ENCODE data around the gene GRB14. TPM values are rescaled to one million over a fixed set of nuclear protein-coding genes. Genes with fewer than 3 reads are reported as not detected.

GRB14 gene
- total RNA-seq, 1 donor from 2014 or later = not detected

DNA sequence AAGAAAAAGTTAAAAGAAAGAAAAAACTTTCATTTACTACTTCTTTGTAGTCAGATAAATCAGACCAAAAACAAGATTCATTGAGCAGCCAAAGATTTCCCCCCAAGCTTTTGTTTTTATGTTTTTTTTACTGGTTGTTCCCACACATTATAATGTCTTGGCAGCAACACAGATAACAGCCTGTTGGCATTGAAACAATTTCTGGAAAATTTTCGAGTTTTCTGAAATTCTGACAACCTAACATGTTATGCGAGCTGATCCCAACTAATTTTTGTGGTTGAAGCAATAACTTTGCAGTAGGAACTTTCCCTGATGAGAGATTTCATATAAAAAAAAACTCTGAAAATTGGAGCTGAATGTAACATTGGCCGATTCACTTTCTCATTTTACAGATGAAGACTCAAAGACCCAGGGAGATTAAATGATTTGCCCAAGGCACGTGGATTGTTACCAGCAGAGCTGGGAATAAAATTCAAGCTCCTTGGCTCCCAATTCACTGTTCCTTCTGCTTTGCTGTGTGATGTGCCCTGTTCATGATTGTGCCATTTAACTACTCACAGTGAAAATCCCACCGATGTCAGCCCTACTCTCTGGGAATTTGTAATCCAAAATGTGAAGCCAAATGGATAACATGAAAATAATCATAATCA is 167.5 kb downstream of the GRB14 start:
- Mint-ChIP-seq H3K4me1 (ENCODE audit: low read depth) (no peaks in the 10 kb centered on the region), H3K27ac (no peak overlapping the region), H3K27me3 (ENCODE audit: low read depth) (no peaks in the 10 kb centered on the region), H3K36me3 (ENCODE audit: low read depth) (no peaks in the 10 kb centered on the region), H3K9me3 (peaks cover 4% of the 10 kb centered on the region), H3K4me3 (ENCODE audit: low read depth) (no peak overlapping the region)
- no peak for DNase-seq (ENCODE audit: low spot score)
- intact Hi-C loops (cut with micrococcal nuclease) = no loop called here

- Mint-ChIP-seq H3K4me3 (ENCODE audit: low read depth) (no peak overlapping the region), H3K4me1 (ENCODE audit: low read depth) (no peaks in the 10 kb centered on the region), H3K27me3 (ENCODE audit: low read depth) (no peaks in the 10 kb centered on the region), H3K36me3 (ENCODE audit: low read depth) (no peaks in the 10 kb centered on the region), H3K9me3 (peaks cover 4% of the 10 kb centered on the region), H3K27ac (no peak overlapping the region)
- intact Hi-C loops (cut with micrococcal nuclease) = no loop called here
- no peak for DNase-seq (ENCODE audit: low spot score)
Observed at GRCh38 chr2:164450278-164450677, 171.0 kb downstream of the GRB14 start.

GRCh38 chr2:164449706-164450105 is 171.6 kb downstream of the GRB14 start:
- Mint-ChIP-seq H3K9me3 (peaks cover 4% of the 10 kb centered on the region), H3K4me1 (ENCODE audit: low read depth) (no peaks in the 10 kb centered on the region), H3K27me3 (ENCODE audit: low read depth) (no peaks in the 10 kb centered on the region), H3K36me3 (ENCODE audit: low read depth) (no peaks in the 10 kb centered on the region), H3K4me3 (ENCODE audit: low read depth) (no peak overlapping the region), H3K27ac (no peak overlapping the region)
- intact Hi-C loops (cut with micrococcal nuclease) = no loop called here
- DNase-seq (ENCODE audit: low spot score) = no peak

- intact Hi-C loops (cut with micrococcal nuclease) = no loop called here
- no peaks in the 10 kb centered on the region for H3K4me1 Mint-ChIP-seq (ENCODE audit: low read depth)
- DNase-seq (ENCODE audit: low spot score) = no peak
- peaks cover 8% of the 10 kb centered on the region for H3K9me3 Mint-ChIP-seq
- no peak overlapping the region for H3K4me3 Mint-ChIP-seq (ENCODE audit: low read depth)
- H3K27me3 Mint-ChIP-seq (ENCODE audit: low read depth) = no peaks in the 10 kb centered on the region
- H3K36me3 Mint-ChIP-seq (ENCODE audit: low read depth) = no peaks in the 10 kb centered on the region
- H3K27ac Mint-ChIP-seq = no peak overlapping the region
Observed at GRCh38 chr2:164447660-164448059, 173.6 kb downstream of the GRB14 start.

Other genes starting within 250 kb of the GRB14 start
- 0.11 and 0.14 TPM in 2 replicates for gene COBLL1, start 220.3 kb upstream of the GRB14 start, total RNA-seq